B cell (primary cell): Measurements from ENCODE around the gene TLR4. TPM values are rescaled to one million over a fixed set of nuclear protein-coding genes. Genes with fewer than 3 reads are reported as not detected.

Experiments
- ATAC-seq: fragments of 200-7000 bp; cut with Tn5 transposase; one replicate; pipeline ENCODE4 v1.10.0; 2021; ENCODE audit warnings: low read depth, mild to moderate bottlenecking, moderate number of reproducible peaks, moderate library complexity
- CTCF ChIA-PET: fragments of 350-600 bp; sonication (Branson Sonifier 250); formaldehyde crosslinking; loops from one replicate; lab custom pipeline; 2021; ENCODE audit warnings: antibody characterized with exemption, inconsistent platforms; lab: Charles Lee
- POLR2A ChIA-PET: fragments of 350-600 bp; sonication (Branson Sonifier 250); formaldehyde crosslinking; loops from one replicate; lab custom pipeline; 2021; ENCODE audit warnings: antibody characterized with exemption; lab: Charles Lee
- DNase-seq: peaks from one replicate; pipeline ENCODE4 v3.0.0; 2013
- H2AFZ ChIP-seq: 2 replicates; pipeline ENCODE4 v1.6.1; 2012; ENCODE audit warnings: mild to moderate bottlenecking, low read depth, low read length; ENCODE audit not compliant: insufficient read depth, poor library complexity, severe bottlenecking
- H3K27ac ChIP-seq, 2 donors: 1 replicate in 1 of 2; 2 replicates in 1 of 2; pipeline ENCODE4 v1.5.1; 2012 to 2013; ENCODE audit warnings: low read length in 2 of 2, mild to moderate bottlenecking in 2 of 2, moderate library complexity in 1 of 2
- H3K27me3 ChIP-seq, 4 experiments: fragments of 200-600 bp in 1 of 4; sonication (generic) in 1 of 4; replicated peaks in 1 of 4; 1 replicate in 2 of 4; 2 replicates in 2 of 4; pipeline versions ENCODE4 v1.6.1 to v1.7.0; 2013 to 2016; ENCODE audit warnings: low read length in 3 of 4, mild to moderate bottlenecking in 2 of 4, mixed read lengths in 1 of 4, moderate library complexity in 1 of 4; ENCODE audit not compliant: insufficient read depth in 4 of 4, control insufficient read depth in 3 of 4; ENCODE audit errors: control extremely low read depth in 1 of 4
- H3K36me3 ChIP-seq, 2 experiments: replicated peaks in 1 of 2; 1 replicate in 1 of 2; 2 replicates in 1 of 2; pipeline versions ENCODE4 v1.6.1 to v1.7.1; 2013; ENCODE audit warnings: low read length in 1 of 2; ENCODE audit not compliant: insufficient read depth in 2 of 2, control insufficient read depth in 1 of 2; ENCODE audit errors: control extremely low read depth in 1 of 2, extremely low read depth in 1 of 2
- H3K4me1 ChIP-seq, 2 donors: fragments of 200-600 bp in 1 of 2; sonication (generic) in 1 of 2; 1 replicate in 1 of 2; 2 replicates in 1 of 2; pipeline versions ENCODE4 v1.5.1 to v1.6.1; 2013 to 2017; ENCODE audit warnings: low read length in 2 of 2; ENCODE audit not compliant: control insufficient read depth in 2 of 2, insufficient read depth in 2 of 2
- H3K4me2 ChIP-seq: replicated peaks from 2 replicates; pipeline ENCODE3; 2012; ENCODE audit warnings: mild to moderate bottlenecking, low read depth, low read length; ENCODE audit not compliant: poor library complexity, severe bottlenecking
- H3K4me3 ChIP-seq, 5 experiments: fragments of 200-600 bp in 1 of 5; sonication (generic) in 1 of 5; 1 replicate in 3 of 5; 2 replicates in 2 of 5; pipeline versions ENCODE4 v1.5.1 to v1.7.0; 2011 to 2016; ENCODE audit warnings: low read length in 4 of 5, mild to moderate bottlenecking in 4 of 5, low read depth in 2 of 5, control low read depth in 1 of 5, moderate library complexity in 1 of 5; ENCODE audit not compliant: insufficient read depth in 1 of 5; ENCODE audit errors: control extremely low read depth in 1 of 5, extremely low read depth in 1 of 5
- H3K79me2 ChIP-seq: fragments of 200-600 bp; sonication (generic); one replicate; pipeline ENCODE4 v1.6.0; 2016; ENCODE audit warnings: low read length; ENCODE audit not compliant: control insufficient read depth, insufficient read depth
- H3K9ac ChIP-seq: fragments of 200-600 bp; sonication (generic); 2 replicates; pipeline ENCODE4 v1.6.1; 2017; ENCODE audit warnings: mild to moderate bottlenecking, low read length, moderate library complexity
- H3K9me3 ChIP-seq, 3 donors: one replicate each; pipeline versions ENCODE4 v1.6.1 to v1.7.1; 2013; ENCODE audit warnings: low read length in 2 of 3; ENCODE audit not compliant: control insufficient read depth in 2 of 3, insufficient read depth in 1 of 3; ENCODE audit errors: control extremely low read depth in 1 of 3
- H4K20me1 ChIP-seq: 2 replicates; pipeline ENCODE4 v1.6.0; 2012; ENCODE audit warnings: mild to moderate bottlenecking, low read length; ENCODE audit not compliant: insufficient read depth, control insufficient read depth, poor library complexity, severe bottlenecking
- H3K27ac Mint-ChIP-seq: one replicate; pipeline ENCODE4 v1.8.0; 2021; ENCODE audit warnings: mixed read lengths
- H3K27me3 Mint-ChIP-seq: one replicate; pipeline ENCODE4 v1.8.0; 2021; ENCODE audit warnings: mixed read lengths
- H3K4me1 Mint-ChIP-seq: one replicate; pipeline ENCODE4 v1.8.0; 2021; ENCODE audit warnings: mixed read lengths
- H3K4me3 Mint-ChIP-seq: one replicate; pipeline ENCODE4 v1.8.0; 2021; ENCODE audit warnings: mixed read lengths
- H3K9me3 Mint-ChIP-seq: one replicate; pipeline ENCODE4 v1.8.0; 2022; ENCODE audit warnings: mixed read lengths; ENCODE audit not compliant: insufficient read depth
- CTCF ChIP-seq: fragments of 200-600 bp; IDR thresholded peaks from one replicate; pipeline ENCODE4 v1.8.0; 2022; ENCODE audit warnings: antibody characterized with exemption, mild to moderate bottlenecking
- EZH2 ChIP-seq: IDR thresholded peaks from 2 replicates; pipeline ENCODE4 v1.6.1; 2012; ENCODE audit warnings: borderline replicate concordance, low read depth, mild to moderate bottlenecking, moderate library complexity, low read length; ENCODE audit not compliant: insufficient read depth, poor library complexity, severe bottlenecking
- WGBS: methylation state at CpG from one replicate; pipeline ENCODE4 v1.1.5; 2013; ENCODE audit warnings: missing lambda C conversion rate; ENCODE audit not compliant: insufficient coverage; 5-methylcytosine and 5-hydroxymethylcytosine counted together
- intact Hi-C: fragments of 100-400 bp; cut with micrococcal nuclease; formaldehyde crosslinking; loops from one replicate; pipeline ENCODE4 v1.10.0; 2022
- polyA plus RNA-seq: library from polyadenylated mRNA; depleted of rRNA; stranded (reverse); fragments of >200 nt; gene quantifications from 2 replicates; pipeline ENCODE4 v1.2.3, GENCODE V29; 2012
- total RNA-seq, 2 donors: library from RNA; stranded (reverse); fragments of 120-200 nt in 1 of 2; gene quantifications; 1 replicate in 1 of 2; 2 replicates in 1 of 2; pipeline versions ENCODE4 v1.2.3 to v1.2.4, GENCODE V29; 2013 to 2022

Gene TLR4
- total and polyA plus RNA-seq, 2 donors (not counting 1 experiment from before 2014, with no cell fraction given) = 0.51 to 3.7 TPM

- DNase-seq (no peak), ATAC-seq (no peak)
- 96% methylated on average over 6 of the region's 6 CpGs for whole genome bisulfite sequencing
- Mint-ChIP-seq H3K27ac (no peak overlapping the region), H3K9me3 (no peaks in the 10 kb centered on the region), H3K4me3 (no peak overlapping the region), H3K4me1 (peaks cover 24% of the 10 kb centered on the region), H3K27me3 (no peaks in the 10 kb centered on the region)
- H3K79me2 ChIP-seq = no peaks in the 10 kb centered on the region
- no peaks in the 10 kb centered on the region for H3K36me3 ChIP-seq
- H3K4me3 ChIP-seq = no peak overlapping the region
- no peaks in the 10 kb centered on the region for H4K20me1 ChIP-seq
- peaks cover 17 to 20% of the 10 kb centered on the region in 2 donors for H3K4me1 ChIP-seq
- H3K27me3 ChIP-seq = no peaks in the 10 kb centered on the region
- POLR2A ChIA-PET = interaction anchor here (1.0 kb wide), 1 partner anchor 10 kb away, joined by 3 read pairs; the partner anchor contains the start of gene TLR4
- H3K9ac ChIP-seq = no peak overlapping the region
- TF ChIP-seq EZH2 = no peak
- TF ChIP-seq CTCF = no peak
- H3K4me2 ChIP-seq = no peak overlapping the region
- intact Hi-C loops = loop anchor here (10.0 kb wide), 1 partner anchor 111 kb away; no protein-coding TSS in a partner anchor
- CTCF ChIA-PET = interaction anchor here (2.2 kb wide), 1 partner anchor 11 kb away, joined by 6 read pairs; no protein-coding TSS in a partner anchor
- H3K9me3 ChIP-seq = no peaks in the 10 kb centered on the region
- no peak overlapping the region for H2AFZ ChIP-seq
- no peak overlapping the region for H3K27ac ChIP-seq
These were observed 10.1 kb downstream of the TLR4 start for GRCh38 chr9:117714282-117714681.

GRCh38 chr9:117715411-117715989 lies 11.3 kb downstream of the TLR4 start:
- ATAC-seq (no peak), DNase-seq (no peak)
- Histone ChIP-seq H4K20me1 (no peaks in the 10 kb centered on the region), H3K27me3 (peaks cover 0 to 5% (median 2%) of the 10 kb centered on the region in 4 experiments), H3K4me1 (peaks cover 17 to 20% of the 10 kb centered on the region in 2 donors), H3K79me2 (no peaks in the 10 kb centered on the region), H3K4me3 (no peak overlapping the region), H2AFZ (no peak overlapping the region), H3K9ac (no peak overlapping the region), H3K9me3 (no peaks in the 10 kb centered on the region), H3K4me2 (no peak overlapping the region), H3K36me3 (no peaks in the 10 kb centered on the region), H3K27ac (no peak overlapping the region)
- Mint-ChIP-seq H3K4me1 (peaks cover 24% of the 10 kb centered on the region), H3K4me3 (no peak overlapping the region), H3K27ac (no peak overlapping the region), H3K9me3 (no peaks in the 10 kb centered on the region), H3K27me3 (no peaks in the 10 kb centered on the region)
- intact Hi-C loops = loop anchor here (5.0 to 10.0 kb wide), 2 partner anchors 67 to 109 kb away; no protein-coding TSS in a partner anchor
- 75% methylated on average over 2 of the region's 5 CpGs for WGBS
- ChIA-PET POLR2A (no interaction called here), CTCF (interaction anchor here (2.2 kb wide), 1 partner anchor 9 kb away, joined by 6 read pairs; no protein-coding TSS in a partner anchor)
- no peak for TF ChIP-seq EZH2
- no peak for TF ChIP-seq CTCF
